H9 (cell line): ENCODE results near the gene MRPS34. TPM values are rescaled to one million over a fixed set of nuclear protein-coding genes. Genes with fewer than 3 reads are reported as not detected.

Source experiments
- DNase-seq: peaks from one replicate; pipeline ENCODE4 v3.0.0-alpha.2; 2017
- H2AFZ ChIP-seq: one replicate; pipeline ENCODE4 v1.6.1; 2013; ENCODE audit warnings: mild to moderate bottlenecking, low read length, control low read depth, moderate library complexity
- H2AK5ac ChIP-seq: 2 replicates; pipeline ENCODE4 v1.6.1; 2013; ENCODE audit warnings: low read length, control low read depth, mixed read lengths; ENCODE audit not compliant: insufficient read length
- H2BK120ac ChIP-seq: one replicate; pipeline ENCODE4 v1.6.1; 2013; ENCODE audit warnings: low read depth, mild to moderate bottlenecking, low read length, control low read depth, inconsistent platforms; ENCODE audit not compliant: poor library complexity, severe bottlenecking
- H2BK12ac ChIP-seq: 2 replicates; pipeline ENCODE4 v1.6.1; 2013; ENCODE audit warnings: low read length, control low read depth, mixed read lengths, low read depth; ENCODE audit not compliant: insufficient read length
- H2BK15ac ChIP-seq: 2 replicates; pipeline ENCODE4 v1.6.1; 2013; ENCODE audit warnings: low read depth, low read length, control low read depth
- H2BK20ac ChIP-seq: one replicate; pipeline ENCODE4 v1.6.1; 2013; ENCODE audit warnings: low read depth, mild to moderate bottlenecking, low read length, control low read depth, inconsistent platforms; ENCODE audit not compliant: poor library complexity, severe bottlenecking
- H2BK5ac ChIP-seq: 2 replicates; pipeline ENCODE4 v1.6.1; 2013; ENCODE audit warnings: low read length, control low read depth, mixed read lengths; ENCODE audit not compliant: insufficient read length
- H3K14ac ChIP-seq: 2 replicates; pipeline ENCODE4 v1.6.1; 2013; ENCODE audit warnings: low read length, control low read depth; ENCODE audit not compliant: insufficient read depth
- H3K18ac ChIP-seq: 2 replicates; pipeline ENCODE4 v1.6.1; 2013; ENCODE audit warnings: low read depth, mild to moderate bottlenecking, mixed read lengths, low read length, control low read depth; ENCODE audit not compliant: insufficient read length
- H3K23ac ChIP-seq: 2 replicates; pipeline ENCODE4 v1.6.1; 2013; ENCODE audit warnings: low read length, control low read depth, mixed read lengths, low read depth; ENCODE audit not compliant: insufficient read length
- H3K23me2 ChIP-seq: 2 replicates; pipeline ENCODE4 v1.6.1; 2013; ENCODE audit warnings: low read depth, mild to moderate bottlenecking, mixed read lengths, low read length, control low read depth; ENCODE audit not compliant: insufficient read length, poor library complexity, severe bottlenecking
- H3K27ac ChIP-seq: 2 replicates; pipeline ENCODE4 v1.5.1; 2013; ENCODE audit warnings: low read length, control low read depth, mixed read lengths, low read depth; ENCODE audit not compliant: insufficient read length
- H3K27me3 ChIP-seq: 2 replicates; pipeline ENCODE4 v1.6.1; 2013; ENCODE audit warnings: low read length, control low read depth, inconsistent platforms; ENCODE audit not compliant: insufficient read depth
- H3K4ac ChIP-seq: 2 replicates; pipeline ENCODE4 v1.6.1; 2013; ENCODE audit warnings: low read depth, mild to moderate bottlenecking, control low read depth, inconsistent platforms, low read length, moderate library complexity
- H3K4me1 ChIP-seq: 2 replicates; pipeline ENCODE4 v1.6.1; 2013; ENCODE audit warnings: low read length, control low read depth, inconsistent platforms; ENCODE audit not compliant: insufficient read depth
- H3K4me2 ChIP-seq: 2 replicates; pipeline ENCODE4 v1.6.1; 2013; ENCODE audit warnings: low read length, control low read depth, mixed read lengths; ENCODE audit not compliant: insufficient read length, insufficient read depth
- H3K56ac ChIP-seq: 2 replicates; pipeline ENCODE4 v1.6.1; 2013; ENCODE audit warnings: low read depth, mild to moderate bottlenecking, mixed read lengths, low read length, control low read depth; ENCODE audit not compliant: insufficient read length
- H3K79me1 ChIP-seq: 2 replicates; pipeline ENCODE4 v1.6.1; 2013; ENCODE audit warnings: low read depth, mild to moderate bottlenecking, moderate library complexity, low read length, control low read depth, inconsistent platforms; ENCODE audit not compliant: insufficient read depth, poor library complexity, severe bottlenecking
- H3K79me2 ChIP-seq: 2 replicates; pipeline ENCODE4 v1.6.1; 2013; ENCODE audit warnings: low read length, control low read depth, inconsistent platforms; ENCODE audit not compliant: insufficient read depth
- H3K9ac ChIP-seq: 2 replicates; pipeline ENCODE4 v1.6.1; 2013; ENCODE audit warnings: low read length, control low read depth, mixed read lengths; ENCODE audit not compliant: insufficient read length; ENCODE audit errors: extremely low read depth
- H3K9me3 ChIP-seq: one replicate; pipeline ENCODE4 v1.6.1; 2013; ENCODE audit warnings: low read depth, low read length, inconsistent platforms; ENCODE audit not compliant: control insufficient read depth
- H3T11ph ChIP-seq: one replicate; pipeline ENCODE4 v1.6.1; 2013; ENCODE audit warnings: mild to moderate bottlenecking, low read length, control low read depth, inconsistent platforms
- H4K20me1 ChIP-seq: one replicate; pipeline ENCODE4 v1.6.1; 2013; ENCODE audit not compliant: control insufficient read depth, insufficient read length, insufficient read depth
- H4K5ac ChIP-seq: 2 replicates; pipeline ENCODE4 v1.6.1; 2013; ENCODE audit warnings: low read depth, mild to moderate bottlenecking, mixed read lengths, low read length, control low read depth; ENCODE audit not compliant: insufficient read length
- H4K8ac ChIP-seq: replicated peaks from 2 replicates; pipeline ENCODE4 v1.6.1; 2013; ENCODE audit warnings: low read length, control low read depth, mixed read lengths, low read depth; ENCODE audit not compliant: insufficient read length
- H4K91ac ChIP-seq: 2 replicates; pipeline ENCODE4 v1.6.1; 2013; ENCODE audit warnings: low read depth, mild to moderate bottlenecking, moderate library complexity, mixed read lengths, low read length, control low read depth; ENCODE audit not compliant: insufficient read length
- H3K27ac Mint-ChIP-seq, 3 experiments: 2 replicates in 2 of 3; 3 replicates in 1 of 3; pipeline ENCODE4 v1.8.0; 2020 to 2021; ENCODE audit warnings: mixed read lengths in 3 of 3, mild to moderate bottlenecking in 1 of 3, moderate library complexity in 1 of 3
- H3K27me3 Mint-ChIP-seq: 2 replicates; pipeline ENCODE4 v1.8.0; 2021; ENCODE audit warnings: low read depth, mild to moderate bottlenecking, moderate library complexity, mixed read lengths
- H3K36me3 Mint-ChIP-seq, 3 experiments: 2 replicates in 2 of 3; 3 replicates in 1 of 3; pipeline ENCODE4 v1.8.0; 2020 to 2021; ENCODE audit warnings: low read depth in 3 of 3, mixed read lengths in 3 of 3; ENCODE audit not compliant: insufficient read depth in 1 of 3
- H3K4me1 Mint-ChIP-seq, 2 experiments: 2 replicates each; pipeline ENCODE4 v1.8.0; 2020; ENCODE audit warnings: mixed read lengths in 2 of 2
- H3K4me3 Mint-ChIP-seq, 2 experiments: 2 replicates in 1 of 2; 3 replicates in 1 of 2; pipeline ENCODE4 v1.8.0; 2020 to 2021; ENCODE audit warnings: mild to moderate bottlenecking in 2 of 2, mixed read lengths in 2 of 2, moderate library complexity in 1 of 2
- H3K9me3 Mint-ChIP-seq, 2 experiments: 2 replicates in 1 of 2; 3 replicates in 1 of 2; pipeline ENCODE4 v1.8.0; 2020; ENCODE audit warnings: mild to moderate bottlenecking in 2 of 2, mixed read lengths in 2 of 2, moderate library complexity in 1 of 2
- WGBS: extraction: QIAGEN DNeasy Blood & Tissue Kit; methylation state at CpG from one replicate; pipeline ENCODE4 v1.1.7; 2013; ENCODE audit warnings: missing lambda C conversion rate, low lambda C conversion rate, mixed read lengths; ENCODE audit not compliant: insufficient read length; ENCODE audit errors: extremely low coverage; 5-methylcytosine and 5-hydroxymethylcytosine counted together
- total RNA-seq: library from RNA; stranded (reverse); gene quantifications from 2 replicates; pipeline ENCODE4 v1.2.1, GENCODE V29; 2021
- TF ChIP-seq, protein P1 (sequence below): fragments of 200-600 bp; sonication (generic); conservative IDR thresholded peaks from 3 replicates; pipeline ENCODE4 v1.8.0; 2021; ENCODE audit warnings: antibody characterized with exemption, mild to moderate bottlenecking

Gene MRPS34
- total RNA-seq, 1 experiment from 2014 or later: 205 TPM

DNA sequence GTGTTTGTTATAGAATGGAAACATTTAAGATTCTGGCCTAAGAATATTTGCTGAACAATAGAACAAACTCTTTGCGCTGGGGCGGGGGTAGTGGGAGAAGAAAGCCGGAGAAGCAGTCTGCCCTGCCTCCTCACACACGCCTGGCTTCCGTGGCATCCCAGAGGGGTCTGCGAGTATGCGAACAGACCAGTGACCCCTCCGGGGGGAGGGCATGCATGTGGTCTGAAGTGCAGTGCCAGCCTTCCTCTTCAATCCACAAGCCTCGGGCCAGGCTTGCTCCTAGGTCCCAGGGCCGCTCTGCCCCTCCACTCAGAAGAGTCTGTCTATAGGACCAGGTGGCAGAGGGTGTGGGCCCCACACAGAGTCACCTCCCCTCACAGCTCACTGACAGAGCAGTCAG is 34.7 kb upstream of the MRPS34 start:
- H3K4ac ChIP-seq: no peak overlapping the region
- H3K79me2 ChIP-seq: no peaks in the 10 kb centered on the region
- Mint-ChIP-seq H3K4me3 (no peak overlapping the region), H3K27ac (no peak overlapping the region), H3K27me3 (no peaks in the 10 kb centered on the region), H3K9me3 (peaks cover 2 to 4% of the 10 kb centered on the region in 2 experiments; a peak in 2 of 5 replicates), H3K36me3 (peaks cover 15 to 32% (median 16%) of the 10 kb centered on the region in 3 experiments; a peak in 6 of 7 replicates), H3K4me1 (no peaks in the 10 kb centered on the region)
- H2BK5ac ChIP-seq: no peak overlapping the region
- no peak overlapping the region for H2AFZ ChIP-seq
- H4K20me1 ChIP-seq: no peaks in the 10 kb centered on the region
- DNase-seq: no peak
- no peak overlapping the region for H2AK5ac ChIP-seq
- no peak overlapping the region for H2BK15ac ChIP-seq
- no peaks in the 10 kb centered on the region for H3K4me1 ChIP-seq
- H4K8ac ChIP-seq: no peak overlapping the region
- H3K27me3 ChIP-seq: no peaks in the 10 kb centered on the region
- H3K27ac ChIP-seq: no peak overlapping the region
- WGBS: no CpG with 5 or more reads among the region's 10 CpGs
- no peak overlapping the region for H3K4me2 ChIP-seq
- no peak overlapping the region for H4K5ac ChIP-seq
- no peak overlapping the region for H3T11ph ChIP-seq
- TF ChIP-seq, protein P1, sequence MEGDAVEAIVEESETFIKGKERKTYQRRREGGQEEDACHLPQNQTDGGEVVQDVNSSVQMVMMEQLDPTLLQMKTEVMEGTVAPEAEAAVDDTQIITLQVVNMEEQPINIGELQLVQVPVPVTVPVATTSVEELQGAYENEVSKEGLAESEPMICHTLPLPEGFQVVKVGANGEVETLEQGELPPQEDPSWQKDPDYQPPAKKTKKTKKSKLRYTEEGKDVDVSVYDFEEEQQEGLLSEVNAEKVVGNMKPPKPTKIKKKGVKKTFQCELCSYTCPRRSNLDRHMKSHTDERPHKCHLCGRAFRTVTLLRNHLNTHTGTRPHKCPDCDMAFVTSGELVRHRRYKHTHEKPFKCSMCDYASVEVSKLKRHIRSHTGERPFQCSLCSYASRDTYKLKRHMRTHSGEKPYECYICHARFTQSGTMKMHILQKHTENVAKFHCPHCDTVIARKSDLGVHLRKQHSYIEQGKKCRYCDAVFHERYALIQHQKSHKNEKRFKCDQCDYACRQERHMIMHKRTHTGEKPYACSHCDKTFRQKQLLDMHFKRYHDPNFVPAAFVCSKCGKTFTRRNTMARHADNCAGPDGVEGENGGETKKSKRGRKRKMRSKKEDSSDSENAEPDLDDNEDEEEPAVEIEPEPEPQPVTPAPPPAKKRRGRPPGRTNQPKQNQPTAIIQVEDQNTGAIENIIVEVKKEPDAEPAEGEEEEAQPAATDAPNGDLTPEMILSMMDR: no peak
- H3K18ac ChIP-seq: no peak overlapping the region
- no peak overlapping the region for H2BK12ac ChIP-seq
- no peak overlapping the region for H3K23ac ChIP-seq
- H3K23me2 ChIP-seq: no peaks in the 10 kb centered on the region
- no peak overlapping the region for H2BK120ac ChIP-seq
- H4K91ac ChIP-seq: no peak overlapping the region
- H3K14ac ChIP-seq: no peak overlapping the region
- H3K9me3 ChIP-seq: no peaks in the 10 kb centered on the region
- no peak overlapping the region for H3K9ac ChIP-seq
- H3K79me1 ChIP-seq: no peaks in the 10 kb centered on the region
- H3K56ac ChIP-seq: no peak overlapping the region
- H2BK20ac ChIP-seq: no peak overlapping the region
